HUES6 (cell line): ENCODE data around the gene SLC22A25.
"Not testable (repeated sequence)": the region's sequence is repeated elsewhere in the genome, so short reads cannot be mapped to it uniquely, and the experiment has no call there.

Experiments used
- H3K27ac ChIP-seq: 2 replicates; pipeline ENCODE4 v1.7.0; 2013; ENCODE audit warnings: low read depth, mild to moderate bottlenecking, low read length, inconsistent platforms
- H3K27me3 ChIP-seq: 2 replicates; pipeline ENCODE4 v1.6.1; 2013; ENCODE audit warnings: low read length; ENCODE audit not compliant: control insufficient read depth, insufficient read depth
- H3K36me3 ChIP-seq: 2 replicates; pipeline ENCODE4 v1.6.1; 2013; ENCODE audit warnings: low read length; ENCODE audit not compliant: control insufficient read depth, insufficient read depth
- H3K4me1 ChIP-seq: 2 replicates; pipeline ENCODE4 v1.6.1; 2013; ENCODE audit warnings: low read length; ENCODE audit not compliant: control insufficient read depth, insufficient read depth
- H3K4me3 ChIP-seq: 2 replicates; pipeline ENCODE4 v1.5.1; 2013; ENCODE audit warnings: low read depth, low read length
- H3K9ac ChIP-seq: one replicate; pipeline ENCODE4 v1.6.1; 2013; ENCODE audit warnings: mild to moderate bottlenecking, low read length
- H3K9me3 ChIP-seq: 2 replicates; pipeline ENCODE4 v1.6.1; 2013; ENCODE audit warnings: low read depth, low read length; ENCODE audit not compliant: control insufficient read depth, insufficient read depth

The SLC22A25 gene

GRCh38 chr11:63248966-63249365 is 5.6 kb upstream of the SLC22A25 start:
- Histone ChIP-seq H3K27me3 (no peaks in the 10 kb centered on the region), H3K4me3 (no peak overlapping the region), H3K27ac (no peak overlapping the region), H3K4me1 (no peaks in the 10 kb centered on the region), H3K9me3 (no peaks in the 10 kb centered on the region), H3K9ac (no peak overlapping the region), H3K36me3 (no peaks in the 10 kb centered on the region)

GRCh38 chr11:63247237-63248002 is 4.0 kb upstream of the SLC22A25 start:
- H3K27ac ChIP-seq, H3K27me3 ChIP-seq, H3K9me3 ChIP-seq, H3K36me3 ChIP-seq, H3K4me1 ChIP-seq, H3K9ac ChIP-seq, H3K4me3 ChIP-seq: not testable (repeated sequence)

GRCh38 chr11:63246045-63246444 is 2.6 kb upstream of the SLC22A25 start:
- Histone ChIP-seq H3K9me3 (no peaks in the 10 kb centered on the region), H3K9ac (no peak overlapping the region), H3K27ac (no peak overlapping the region), H3K27me3 (peaks cover 7% of the 10 kb centered on the region; the same call in 1 of the 2 replicates), H3K36me3 (no peaks in the 10 kb centered on the region), H3K4me3 (no peak overlapping the region), H3K4me1 (no peaks in the 10 kb centered on the region)

GRCh38 chr11:63244862-63245261 is 1.5 kb upstream of the SLC22A25 start:
- no peak overlapping the region for H3K27ac ChIP-seq
- no peaks in the 10 kb centered on the region for H3K9me3 ChIP-seq
- no peak overlapping the region for H3K4me3 ChIP-seq
- no peak overlapping the region for H3K9ac ChIP-seq
- no peaks in the 10 kb centered on the region for H3K36me3 ChIP-seq
- H3K27me3 ChIP-seq = peaks cover 7% of the 10 kb centered on the region; the same call in 1 of the 2 replicates
- H3K4me1 ChIP-seq = no peaks in the 10 kb centered on the region

- Histone ChIP-seq H3K4me1 (no peaks in the 10 kb centered on the region), H3K27ac (no peak overlapping the region), H3K4me3 (no peak overlapping the region), H3K9me3 (peaks cover 11% of the 10 kb centered on the region), H3K9ac (no peak overlapping the region), H3K36me3 (no peaks in the 10 kb centered on the region), H3K27me3 (peaks cover 7% of the 10 kb centered on the region; the same call in 1 of the 2 replicates)
These were observed 1.2 kb downstream of the SLC22A25 start for GRCh38 chr11:63242089-63242781.

- H3K4me1 ChIP-seq = no peaks in the 10 kb centered on the region
- no peak overlapping the region for H3K4me3 ChIP-seq
- H3K27me3 ChIP-seq = peaks cover 7% of the 10 kb centered on the region; the same call in 1 of the 2 replicates
- peaks cover 21% of the 10 kb centered on the region for H3K9me3 ChIP-seq
- no peak overlapping the region for H3K9ac ChIP-seq
- H3K27ac ChIP-seq = no peak overlapping the region
- H3K36me3 ChIP-seq = no peaks in the 10 kb centered on the region
These were observed 2.5 kb downstream of the SLC22A25 start for GRCh38 chr11:63240791-63241379.

GRCh38 chr11:63240098-63240497 is 3.3 kb downstream of the SLC22A25 start:
- H3K9ac ChIP-seq = no peak overlapping the region
- H3K4me1 ChIP-seq = no peaks in the 10 kb centered on the region
- H3K27ac ChIP-seq = no peak overlapping the region
- H3K4me3 ChIP-seq = no peak overlapping the region
- peaks cover 7% of the 10 kb centered on the region; the same call in 1 of the 2 replicates for H3K27me3 ChIP-seq
- peaks cover 22% of the 10 kb centered on the region for H3K9me3 ChIP-seq
- no peaks in the 10 kb centered on the region for H3K36me3 ChIP-seq

- Histone ChIP-seq H3K36me3 (no peaks in the 10 kb centered on the region), H3K4me1 (no peaks in the 10 kb centered on the region), H3K9me3 (peaks cover 22% of the 10 kb centered on the region), H3K27me3 (peaks cover 7% of the 10 kb centered on the region; the same call in 1 of the 2 replicates), H3K27ac (no peak overlapping the region), H3K4me3 (no peak overlapping the region), H3K9ac (no peak overlapping the region)
These were observed 4.1 kb downstream of the SLC22A25 start for GRCh38 chr11:63239254-63239653.

- H3K27ac ChIP-seq = no peak overlapping the region
- H3K4me3 ChIP-seq = no peak overlapping the region
- H3K9me3 ChIP-seq = peaks cover 22% of the 10 kb centered on the region
- H3K4me1 ChIP-seq = no peaks in the 10 kb centered on the region
- H3K27me3 ChIP-seq = no peaks in the 10 kb centered on the region
- H3K36me3 ChIP-seq = no peaks in the 10 kb centered on the region
- no peak overlapping the region for H3K9ac ChIP-seq
These were observed 6.0 kb downstream of the SLC22A25 start for GRCh38 chr11:63237413-63237812.

GRCh38 chr11:63235471-63236461 is 7.6 kb downstream of the SLC22A25 start:
- not testable (repeated sequence) for H3K36me3 ChIP-seq, H3K4me3 ChIP-seq

More at GRCh38 chr11:63235471-63236461, 7.6 kb downstream of the SLC22A25 start:
- not testable (repeated sequence) for H3K9ac ChIP-seq, H3K4me1 ChIP-seq, H3K27ac ChIP-seq, H3K27me3 ChIP-seq
- peaks cover 22% of the 10 kb centered on the region for H3K9me3 ChIP-seq
